SK-N-MC (cell line): ENCODE data around the gene BICDL1.

Experiments
- DNase-seq: peaks from one replicate; pipeline ENCODE4 v3.0.0-alpha.2; 2011; ENCODE audit warnings: low read depth, low spot score
- H3K27ac ChIP-seq: fragments of 200-600 bp; sonication (generic); 2 replicates; pipeline ENCODE4 v1.5.1; 2016; ENCODE audit warnings: mixed run types
- H3K36me3 ChIP-seq: fragments of 200-600 bp; sonication (generic); 2 replicates; pipeline ENCODE4 v1.6.1; 2017; ENCODE audit warnings: antibody characterized with exemption, low read length, mixed read lengths; ENCODE audit not compliant: insufficient read depth
- H3K4me3 ChIP-seq: fragments of 200-600 bp; sonication (generic); 2 replicates; pipeline ENCODE4 v1.5.1; 2016
- H3K9ac ChIP-seq: fragments of 200-600 bp; sonication (generic); 2 replicates; pipeline ENCODE4 v1.8.0; 2017; ENCODE audit warnings: mixed run types, mixed read lengths; ENCODE audit not compliant: insufficient read length
- H3K9me3 ChIP-seq: fragments of 200-600 bp; sonication (generic); 2 replicates; pipeline ENCODE4 v1.6.1; 2017; ENCODE audit warnings: low read depth, mild to moderate bottlenecking, antibody characterized with exemption, low read length, moderate library complexity, mixed read lengths
- EZH2 ChIP-seq: fragments of 200-600 bp; sonication (generic); IDR thresholded peaks from one replicate; pipeline ENCODE4 v1.6.1; 2017; ENCODE audit warnings: antibody characterized with exemption
- FOXP2 ChIP-seq: optimal IDR thresholded peaks from 2 replicates; pipeline ENCODE3; 2011; ENCODE audit warnings: mild to moderate bottlenecking, moderate library complexity; ENCODE audit not compliant: insufficient read depth; ENCODE audit errors: extremely low read length, control extremely low read depth
- POLR2AphosphoS5 ChIP-seq: IDR thresholded peaks from 2 replicates; pipeline ENCODE4 v1.6.1; 2012; ENCODE audit warnings: mild to moderate bottlenecking, low read depth, low read length, borderline replicate concordance

The BICDL1 gene

GRCh38 chr12:120126635-120127005 is 137.6 kb downstream of the BICDL1 start:
- no peak for DNase-seq
- Histone ChIP-seq H3K36me3 (peaks cover 48% of the 10 kb centered on the region), H3K27ac (no peak overlapping the region), H3K4me3 (no peak overlapping the region), H3K9me3 (no peaks in the 10 kb centered on the region), H3K9ac (no peak overlapping the region)
- TF ChIP-seq POLR2AphosphoS5 (no peak), FOXP2 (no peak), EZH2 (no peak)

- no peak for DNase-seq
- Histone ChIP-seq H3K9ac (no peak overlapping the region), H3K36me3 (peaks cover 82% of the 10 kb centered on the region), H3K27ac (no peak overlapping the region), H3K9me3 (no peaks in the 10 kb centered on the region), H3K4me3 (no peak overlapping the region)
- TF ChIP-seq EZH2: no peak
- TF ChIP-seq FOXP2: no peak
- no peak for TF ChIP-seq POLR2AphosphoS5
Measured at GRCh38 chr12:120130011-120130410, 141.0 kb downstream of the BICDL1 start.

- no peak for DNase-seq
- no peak overlapping the region for H3K27ac ChIP-seq
- no peak overlapping the region for H3K4me3 ChIP-seq
- H3K9me3 ChIP-seq: no peaks in the 10 kb centered on the region
- TF ChIP-seq FOXP2 (no peak), POLR2AphosphoS5 (no peak), EZH2 (no peak)
- H3K9ac ChIP-seq: no peak overlapping the region
- peaks cover 92% of the 10 kb centered on the region for H3K36me3 ChIP-seq
Measured at GRCh38 chr12:120131116-120131515, 142.1 kb downstream of the BICDL1 start.

GRCh38 chr12:120132054-120132836 is 143.2 kb downstream of the BICDL1 start:
- H3K4me3 ChIP-seq: no peak overlapping the region
- H3K36me3 ChIP-seq: peaks cover 97% of the 10 kb centered on the region
- TF ChIP-seq EZH2 (no peak), POLR2AphosphoS5 (no peak), FOXP2 (no peak)
- DNase-seq: no peak
- no peaks in the 10 kb centered on the region for H3K9me3 ChIP-seq
- no peak overlapping the region for H3K9ac ChIP-seq
- H3K27ac ChIP-seq: no peak overlapping the region

DNA sequence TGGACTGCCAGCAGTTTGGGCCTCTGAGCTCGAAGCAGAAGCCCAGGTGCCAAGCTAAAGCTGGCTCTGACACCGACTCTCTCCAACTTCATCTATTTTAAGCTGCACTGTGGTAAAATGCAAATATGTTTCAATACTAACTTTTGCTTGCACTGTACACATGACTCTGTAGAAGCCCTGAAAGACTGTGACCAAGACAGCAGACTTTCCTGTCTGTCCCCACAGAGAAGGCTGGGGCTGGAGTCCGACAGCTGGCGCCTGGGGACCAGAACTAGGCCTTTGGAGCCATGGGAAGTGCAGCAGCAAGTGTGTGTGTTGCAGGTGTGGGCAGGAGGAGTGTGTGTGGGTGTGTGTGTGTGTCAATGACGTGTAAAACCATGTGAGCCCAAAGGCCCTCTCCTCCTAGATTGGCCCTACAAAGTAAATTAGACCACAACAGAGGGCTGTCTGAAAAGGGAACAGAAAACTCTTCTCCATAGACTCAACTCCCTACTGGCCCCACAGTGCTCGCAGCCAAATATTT is 143.9 kb downstream of the BICDL1 start:
- no peak overlapping the region for H3K4me3 ChIP-seq
- no peak overlapping the region for H3K9ac ChIP-seq
- no peak for DNase-seq
- no peaks in the 10 kb centered on the region for H3K9me3 ChIP-seq
- H3K36me3 ChIP-seq: peaks cover 97% of the 10 kb centered on the region
- H3K27ac ChIP-seq: no peak overlapping the region
- TF ChIP-seq EZH2 (no peak), FOXP2 (no peak), POLR2AphosphoS5 (no peak)

DNA sequence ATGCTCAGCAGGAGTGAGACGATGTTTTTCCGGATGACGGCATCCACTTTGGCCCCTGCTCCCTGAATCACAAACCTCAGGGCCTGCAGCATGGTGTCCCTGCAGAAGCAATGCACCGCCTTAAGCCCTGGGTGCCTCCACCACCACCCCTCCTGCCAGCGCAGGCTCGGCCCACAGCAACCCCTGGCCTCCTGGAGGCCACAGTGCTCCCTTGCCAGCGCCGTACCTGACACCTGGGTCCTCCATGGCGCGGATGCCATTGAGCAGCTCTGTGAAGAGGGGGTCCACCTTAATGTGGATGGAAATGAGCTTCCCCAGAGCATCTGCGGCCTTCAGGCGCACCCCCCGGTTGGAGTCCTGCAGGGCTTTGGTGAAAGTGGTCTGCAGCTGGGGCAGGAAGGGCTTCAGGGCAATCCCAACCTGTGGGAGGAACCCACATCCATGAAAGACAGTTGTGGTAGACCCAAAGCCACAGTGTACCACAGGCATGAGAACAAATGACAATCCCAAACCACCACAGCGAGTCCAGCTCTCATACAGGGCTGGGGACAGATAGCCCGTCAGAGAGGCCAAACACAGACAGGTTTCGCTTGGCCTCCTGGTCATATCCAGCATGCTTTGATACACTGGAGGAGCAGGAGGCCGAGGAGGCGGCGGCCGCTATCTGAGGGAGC is 145.4 kb downstream of the BICDL1 start:
- Histone ChIP-seq H3K4me3 (no peak overlapping the region), H3K9ac (no peak overlapping the region), H3K9me3 (no peaks in the 10 kb centered on the region), H3K27ac (no peak overlapping the region), H3K36me3 (peaks cover 94% of the 10 kb centered on the region)
- TF ChIP-seq FOXP2: no peak
- no peak for TF ChIP-seq EZH2
- TF ChIP-seq POLR2AphosphoS5: no peak
- DNase-seq: no peak

GRCh38 chr12:120136093-120136770 is 147.2 kb downstream of the BICDL1 start:
- H3K4me3 ChIP-seq: no peak overlapping the region
- H3K36me3 ChIP-seq: peaks cover 94% of the 10 kb centered on the region
- H3K27ac ChIP-seq: no peak overlapping the region
- TF ChIP-seq FOXP2 (no peak), EZH2 (no peak), POLR2AphosphoS5 (no peak)
- no peak overlapping the region for H3K9ac ChIP-seq
- no peaks in the 10 kb centered on the region for H3K9me3 ChIP-seq
- no peak for DNase-seq

GRCh38 chr12:120137833-120138232 is 148.8 kb downstream of the BICDL1 start:
- peaks cover 92% of the 10 kb centered on the region for H3K36me3 ChIP-seq
- no peaks in the 10 kb centered on the region for H3K9me3 ChIP-seq
- H3K9ac ChIP-seq: no peak overlapping the region
- no peak overlapping the region for H3K4me3 ChIP-seq
- H3K27ac ChIP-seq: no peak overlapping the region
- no peak for TF ChIP-seq POLR2AphosphoS5
- TF ChIP-seq FOXP2: no peak
- no peak for TF ChIP-seq EZH2
- no peak for DNase-seq
